Inflammatory macrophage treated with lipopolysaccharide for 1 hour (primary cell): ENCODE measurements around the gene OR52I1.
A peak's percentile ranks its signal among the peaks of the same experiment; 100 is the strongest.

Source experiments
- DNase-seq, 2 donors: peaks; one replicate each; pipeline ENCODE4 v3.0.0-alpha.2; 2020 to 2022

OR52I1 gene

GRCh38 chr11:4593739-4594138, at the start of gene OR52I1:
Gene OR52I1 (plus strand): TSS chr11:4594039. CDS start chr11:4594039, 0 bp downstream.
- no peak for DNase-seq

GRCh38 chr11:4544891-4545290, 48.9 kb upstream of the OR52I1 start, which contains the start of gene OR52M1:
Gene OR52M1 (plus strand): TSS chr11:4545191. CDS start chr11:4545191, 0 bp downstream.
- DNase-seq = no peak

- no peak for DNase-seq
Measured at GRCh38 chr11:4546878-4547277, 47.0 kb upstream of the OR52I1 start.

- DNase-seq = no peak
Measured at GRCh38 chr11:4547416-4547815, 46.4 kb upstream of the OR52I1 start.

- DNase-seq = peak; percentile 1 to 55
Measured at GRCh38 chr11:4551346-4551979, 42.4 kb upstream of the OR52I1 start.

- no peak for DNase-seq
Measured at GRCh38 chr11:4559527-4560440, 34.1 kb upstream of the OR52I1 start.

GRCh38 chr11:4560467-4560866, 33.4 kb upstream of the OR52I1 start:
- no peak for DNase-seq

- no peak for DNase-seq
Measured at GRCh38 chr11:4565371-4565770, 28.5 kb upstream of the OR52I1 start.

GRCh38 chr11:4569075-4569474, 24.8 kb upstream of the OR52I1 start:
- DNase-seq = no peak

- no peak for DNase-seq
Measured at GRCh38 chr11:4576880-4577279, 17.0 kb upstream of the OR52I1 start.

GRCh38 chr11:4577761-4578160, 16.1 kb upstream of the OR52I1 start:
- no peak for DNase-seq

- DNase-seq = no peak
Measured at GRCh38 chr11:4578624-4579023, 15.2 kb upstream of the OR52I1 start.

GRCh38 chr11:4580124-4580523, 13.7 kb upstream of the OR52I1 start:
- DNase-seq = no peak

- DNase-seq = no peak
Measured at GRCh38 chr11:4581443-4581842, 12.4 kb upstream of the OR52I1 start, which contains the start of gene OR52I2. Gene OR52I2 (plus strand): TSS chr11:4581743.

GRCh38 chr11:4589017-4589416, 4.8 kb upstream of the OR52I1 start:
- DNase-seq = no peak

- DNase-seq = no peak
Measured at GRCh38 chr11:4605057-4605456, 11.2 kb downstream of the OR52I1 start.

GRCh38 chr11:4606231-4607015, 12.6 kb downstream of the OR52I1 start:
- DNase-seq = no peak

GRCh38 chr11:4607096-4607495, 13.3 kb downstream of the OR52I1 start:
- DNase-seq = peak; percentile 8 to 14

GRCh38 chr11:4607781-4608666, 14.2 kb downstream of the OR52I1 start, which contains the start of gene TRIM68:
Gene TRIM68 (minus strand): TSS chr11:4608231. CDS start chr11:4605504, 2,727 bp downstream.
- peak; percentile 95 to 97 for DNase-seq

- DNase-seq = peak; percentile 38 to 47
Measured at GRCh38 chr11:4610258-4610935, 16.6 kb downstream of the OR52I1 start.

GRCh38 chr11:4611986-4612385, 18.1 kb downstream of the OR52I1 start:
- DNase-seq = no peak
